Activated T-helper 2 cell treated with anti-CD3 and anti-CD28 coated beads, Interferon-gamma antibody, Interleukin-2, Interleukin-4, amounts not matched to agents 10 μg/mL and 5 μg/mL and 100 μg/mL, durations not matched to agents 14 hours and 24 hours and 36 hours (primary cell): ENCODE data around the gene RHEB. TPM values are rescaled to one million over a fixed set of nuclear protein-coding genes. Genes with fewer than 3 reads are reported as not detected.
"Not testable (repeated sequence)": the region's sequence is repeated elsewhere in the genome, so short reads cannot be mapped to it uniquely, and the experiment has no call there.

ENCODE experiments used
- DNase-seq: peaks from one replicate; pipeline ENCODE4 v3.0.0; 2021; ENCODE audit warnings: low spot score
- H3K27ac Mint-ChIP-seq: one replicate; pipeline ENCODE4 v1.8.0; 2021; ENCODE audit warnings: mixed read lengths
- H3K27me3 Mint-ChIP-seq: one replicate; pipeline ENCODE4 v1.8.0; 2021; ENCODE audit warnings: low read depth, mixed read lengths
- H3K36me3 Mint-ChIP-seq: one replicate; pipeline ENCODE4 v1.8.0; 2021; ENCODE audit warnings: low read depth, mixed read lengths
- H3K4me1 Mint-ChIP-seq: one replicate; pipeline ENCODE4 v1.8.0; 2021; ENCODE audit warnings: low read depth, mixed read lengths
- H3K4me3 Mint-ChIP-seq: one replicate; pipeline ENCODE4 v1.8.0; 2021; ENCODE audit warnings: low read depth, mild to moderate bottlenecking, moderate library complexity, mixed read lengths
- H3K9me3 Mint-ChIP-seq: one replicate; pipeline ENCODE4 v1.8.0; 2021; ENCODE audit warnings: mixed read lengths
- intact Hi-C: fragments of 100-400 bp; cut with micrococcal nuclease; formaldehyde crosslinking; loops from one replicate; pipeline ENCODE4 v1.15.1; 2023
- total RNA-seq: library from RNA; stranded (reverse); gene quantifications from 2 replicates; pipeline ENCODE4 v1.2.3, GENCODE V29; 2022

The RHEB gene
- total RNA-seq, 1 donor from 2014 or later: 60.5 TPM

- Mint-ChIP-seq H3K4me1 (peaks cover 33% of the 10 kb centered on the region), H3K27ac (peak overlapping the region; percentile 96), H3K36me3 (peaks cover 27% of the 10 kb centered on the region), H3K4me3 (peak overlapping the region; percentile 96)
- intact Hi-C loops: loop anchor here (1.0 to 10.0 kb wide), 5 partner anchors 37 to 506 kb away; partner anchors contain the start of genes ABCF2 and GALNT11
- H3K9me3 Mint-ChIP-seq, DNase-seq, H3K27me3 Mint-ChIP-seq: not testable (repeated sequence)
Observed at GRCh38 chr7:151518947-151519764, 539 bp downstream of the RHEB start.

- peaks cover 34% of the 10 kb centered on the region for H3K36me3 Mint-ChIP-seq
- peaks cover 2% of the 10 kb centered on the region for H3K27me3 Mint-ChIP-seq
- DNase-seq: peak; percentile 34
- H3K27ac Mint-ChIP-seq: peak overlapping the region; percentile 88
- no peaks in the 10 kb centered on the region for H3K9me3 Mint-ChIP-seq
- intact Hi-C loops: loop anchor here (5.0 to 10.0 kb wide), 4 partner anchors 36 to 506 kb away; partner anchors contain the start of genes ABCF2 and GALNT11
- peak overlapping the region; percentile 96 for H3K4me3 Mint-ChIP-seq
- H3K4me1 Mint-ChIP-seq: peaks cover 40% of the 10 kb centered on the region
Observed at GRCh38 chr7:151518105-151518946, 1.4 kb downstream of the RHEB start.

GRCh38 chr7:151517601-151518104, 2.0 kb downstream of the RHEB start:
- Mint-ChIP-seq H3K4me1 (peaks cover 45% of the 10 kb centered on the region), H3K27ac (peak overlapping the region; percentile 88), H3K9me3 (no peaks in the 10 kb centered on the region), H3K4me3 (peak overlapping the region; percentile 96), H3K27me3 (no peaks in the 10 kb centered on the region), H3K36me3 (peaks cover 38% of the 10 kb centered on the region)
- intact Hi-C loops: loop anchor here (5.0 to 10.0 kb wide), 4 partner anchors 35 to 507 kb away; partner anchors contain the start of genes ABCF2 and GALNT11
- no peak for DNase-seq

GRCh38 chr7:151515276-151515565, 4.5 kb downstream of the RHEB start:
- Mint-ChIP-seq H3K4me1 (peaks cover 51% of the 10 kb centered on the region), H3K27ac (peak overlapping the region; percentile 20), H3K27me3 (no peaks in the 10 kb centered on the region), H3K9me3 (no peaks in the 10 kb centered on the region), H3K36me3 (peaks cover 44% of the 10 kb centered on the region), H3K4me3 (no peak overlapping the region)
- no peak for DNase-seq
- intact Hi-C loops: loop anchor here (5.0 to 10.0 kb wide), 4 partner anchors 33 to 510 kb away; partner anchors contain the start of genes ABCF2 and GALNT11

GRCh38 chr7:151514461-151515275, 5.0 kb downstream of the RHEB start:
- Mint-ChIP-seq H3K9me3 (no peaks in the 10 kb centered on the region), H3K36me3 (peaks cover 44% of the 10 kb centered on the region), H3K27me3 (no peaks in the 10 kb centered on the region), H3K27ac (peak overlapping the region; percentile 20), H3K4me1 (peaks cover 55% of the 10 kb centered on the region), H3K4me3 (no peak overlapping the region)
- intact Hi-C loops: loop anchor here (5.0 to 10.0 kb wide), 4 partner anchors 32 to 510 kb away; partner anchors contain the start of genes ABCF2 and GALNT11
- no peak for DNase-seq

- H3K4me1 Mint-ChIP-seq: peaks cover 58% of the 10 kb centered on the region
- H3K4me3 Mint-ChIP-seq: no peak overlapping the region
- H3K27me3 Mint-ChIP-seq: no peaks in the 10 kb centered on the region
- intact Hi-C loops: loop anchor here (10.0 kb wide), 1 partner anchor 512 kb away; the partner anchor contains the start of gene GALNT11
- DNase-seq: no peak
- peaks cover 40% of the 10 kb centered on the region for H3K36me3 Mint-ChIP-seq
- H3K27ac Mint-ChIP-seq: no peak overlapping the region
- H3K9me3 Mint-ChIP-seq: no peaks in the 10 kb centered on the region
Observed at GRCh38 chr7:151513133-151513532, 6.6 kb downstream of the RHEB start.

GRCh38 chr7:151512353-151512752, 7.3 kb downstream of the RHEB start:
- Mint-ChIP-seq H3K27me3 (no peaks in the 10 kb centered on the region), H3K4me1 (peaks cover 54% of the 10 kb centered on the region), H3K36me3 (peaks cover 32% of the 10 kb centered on the region), H3K27ac (no peak overlapping the region), H3K9me3 (no peaks in the 10 kb centered on the region), H3K4me3 (no peak overlapping the region)
- intact Hi-C loops: loop anchor here (10.0 kb wide), 1 partner anchor 512 kb away; the partner anchor contains the start of gene GALNT11
- no peak for DNase-seq

- Mint-ChIP-seq H3K4me1 (peaks cover 56% of the 10 kb centered on the region), H3K27ac (no peak overlapping the region), H3K9me3 (no peaks in the 10 kb centered on the region), H3K4me3 (no peak overlapping the region), H3K27me3 (no peaks in the 10 kb centered on the region), H3K36me3 (peaks cover 30% of the 10 kb centered on the region)
- DNase-seq: no peak
- intact Hi-C loops: loop anchor here (10.0 kb wide), 1 partner anchor 513 kb away; the partner anchor contains the start of gene GALNT11
Observed at GRCh38 chr7:151511946-151512345, 7.7 kb downstream of the RHEB start.

GRCh38 chr7:151511270-151511669, 8.4 kb downstream of the RHEB start:
- Mint-ChIP-seq H3K27me3 (no peaks in the 10 kb centered on the region), H3K4me1 (peaks cover 54% of the 10 kb centered on the region), H3K27ac (no peak overlapping the region), H3K36me3 (peaks cover 26% of the 10 kb centered on the region), H3K9me3 (no peaks in the 10 kb centered on the region), H3K4me3 (no peak overlapping the region)
- intact Hi-C loops: loop anchor here (10.0 kb wide), 1 partner anchor 514 kb away; the partner anchor contains the start of gene GALNT11
- DNase-seq: no peak

GRCh38 chr7:151509670-151510333, 9.9 kb downstream of the RHEB start:
- H3K36me3 Mint-ChIP-seq: peaks cover 24% of the 10 kb centered on the region
- H3K27ac Mint-ChIP-seq: no peak overlapping the region
- H3K4me3 Mint-ChIP-seq: no peak overlapping the region
- H3K4me1 Mint-ChIP-seq: peaks cover 47% of the 10 kb centered on the region
- DNase-seq: no peak
- H3K27me3 Mint-ChIP-seq: no peaks in the 10 kb centered on the region
- H3K9me3 Mint-ChIP-seq: no peaks in the 10 kb centered on the region
- intact Hi-C loops: loop anchor here (10.0 kb wide), 1 partner anchor 515 kb away; the partner anchor contains the start of gene GALNT11

- Mint-ChIP-seq H3K27me3 (no peaks in the 10 kb centered on the region), H3K36me3 (peaks cover 18% of the 10 kb centered on the region), H3K9me3 (no peaks in the 10 kb centered on the region), H3K4me1 (peaks cover 45% of the 10 kb centered on the region), H3K4me3 (no peak overlapping the region), H3K27ac (no peak overlapping the region)
- no peak for DNase-seq
- intact Hi-C loops: no loop called here
Observed at GRCh38 chr7:151508991-151509390, 10.7 kb downstream of the RHEB start.
